Caco-2 (cell line): ENCODE measurements around the gene ARHGDIG. TPM values are rescaled to one million over a fixed set of nuclear protein-coding genes. Genes with fewer than 3 reads are reported as not detected.

Experiments used
- BruUV-seq: library from RNA; stranded (reverse); fragments of 400-500 nt; replicated peaks from 2 replicates; lab custom pipeline; 2021; lab: Mats Ljungman, UMichigan
- CTCF ChIA-PET: fragments of 300-600 bp; sonication (Branson Sonifier 250); formaldehyde crosslinking; loops from one replicate; lab custom pipeline; 2022; ENCODE audit warnings: antibody characterized with exemption; lab: Charles Lee
- POLR2A ChIA-PET: fragments of 300-600 bp; sonication (Branson Sonifier 250); formaldehyde crosslinking; loops from one replicate; lab custom pipeline; 2022; ENCODE audit warnings: antibody characterized with exemption; lab: Charles Lee
- DNase-seq, 2 experiments: peaks; one replicate each; pipeline versions ENCODE4 v3.0.0 to v3.0.0-alpha.2; 2020 to 2022
- H3K27me3 ChIP-seq: replicated peaks from 2 replicates; pipeline ENCODE4 v1.6.0; 2011; ENCODE audit warnings: low read length; ENCODE audit not compliant: control insufficient read depth, insufficient read depth
- H3K36me3 ChIP-seq: 2 replicates; pipeline ENCODE4 v1.5.1; 2011; ENCODE audit warnings: low read length; ENCODE audit not compliant: control insufficient read depth, insufficient read depth
- H3K4me1 ChIP-seq: fragments of 250-450 bp; sonication (Bioruptor Pico); 2 replicates; pipeline ENCODE4 v1.5.1; 2020; ENCODE audit warnings: mild to moderate bottlenecking
- H3K4me3 ChIP-seq: 2 replicates; pipeline ENCODE4 v1.5.1; 2011; ENCODE audit warnings: low read depth, mild to moderate bottlenecking, control low read depth, low read length
- H3K9me3 ChIP-seq: fragments of 250-450 bp; sonication (Bioruptor Pico); 2 replicates; pipeline ENCODE4 v1.5.1; 2020; ENCODE audit warnings: mild to moderate bottlenecking, moderate library complexity
- H3K27ac Mint-ChIP-seq: one replicate; pipeline ENCODE4 v1.8.0; 2022; ENCODE audit warnings: mixed read lengths; ENCODE audit not compliant: unreplicated experiment
- H3K27me3 Mint-ChIP-seq: one replicate; pipeline ENCODE4 v1.8.0; 2022; ENCODE audit warnings: mixed read lengths; ENCODE audit not compliant: insufficient read depth, unreplicated experiment
- H3K36me3 Mint-ChIP-seq: one replicate; pipeline ENCODE4 v1.8.0; 2022; ENCODE audit warnings: mild to moderate bottlenecking, mixed read lengths; ENCODE audit not compliant: insufficient read depth, unreplicated experiment
- H3K4me1 Mint-ChIP-seq: one replicate; pipeline ENCODE4 v1.8.0; 2022; ENCODE audit warnings: low read depth, mixed read lengths; ENCODE audit not compliant: unreplicated experiment
- H3K4me3 Mint-ChIP-seq: one replicate; pipeline ENCODE4 v1.8.0; 2022; ENCODE audit warnings: mild to moderate bottlenecking, moderate library complexity, mixed read lengths; ENCODE audit not compliant: unreplicated experiment
- H3K9me3 Mint-ChIP-seq: one replicate; pipeline ENCODE4 v1.8.0; 2022; ENCODE audit warnings: mixed read lengths; ENCODE audit not compliant: unreplicated experiment
- intact Hi-C: fragments of 100-400 bp; cut with micrococcal nuclease; formaldehyde crosslinking; loops from one replicate; pipeline ENCODE4 v1.10.0; 2022; ENCODE audit not compliant: unreplicated experiment
- total RNA-seq: library from RNA; stranded (reverse); gene quantifications from 2 replicates; pipeline ENCODE4 v1.2.3, GENCODE V29; 2022
- TF ChIP-seq, protein P1 (sequence below), 2 experiments: fragments of 200-600 bp in 1 of 2; IDR thresholded peaks; 1 replicate in 1 of 2; 2 replicates in 1 of 2; pipeline versions ENCODE4 v1.5.1 to v1.8.0; 2011 to 2022; ENCODE audit warnings: antibody characterized with exemption in 1 of 2, control low read depth in 1 of 2, inconsistent platforms in 1 of 2, low read depth in 1 of 2, low read length in 1 of 2, mild to moderate bottlenecking in 1 of 2, moderate library complexity in 1 of 2; ENCODE audit not compliant: insufficient read depth in 1 of 2, severe bottlenecking in 1 of 2, unreplicated experiment in 1 of 2

The ARHGDIG gene
- total RNA-seq, 1 experiment from 2014 or later: 2.1 TPM

DNA sequence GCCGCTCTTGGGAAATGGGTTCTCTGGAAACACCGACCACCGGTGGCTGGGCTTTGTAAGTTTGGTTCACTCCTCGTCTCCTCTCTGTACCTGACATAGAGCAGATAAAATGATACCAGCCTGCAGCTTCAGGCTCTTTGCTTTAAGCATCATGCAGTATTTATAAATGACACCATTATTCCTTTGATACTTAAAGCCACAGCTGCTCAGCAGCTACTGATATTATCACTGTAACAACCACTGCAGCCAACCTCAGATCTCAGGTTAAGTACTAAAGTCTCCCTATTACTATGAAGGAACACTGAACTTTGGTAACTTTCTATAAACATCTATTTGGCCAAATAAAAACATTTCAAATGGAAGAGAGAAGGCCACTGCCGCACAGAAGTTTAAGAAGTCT, 37.2 kb downstream of the ARHGDIG start:
- H3K9me3 Mint-ChIP-seq: no peaks in the 10 kb centered on the region
- TF ChIP-seq, protein P1, sequence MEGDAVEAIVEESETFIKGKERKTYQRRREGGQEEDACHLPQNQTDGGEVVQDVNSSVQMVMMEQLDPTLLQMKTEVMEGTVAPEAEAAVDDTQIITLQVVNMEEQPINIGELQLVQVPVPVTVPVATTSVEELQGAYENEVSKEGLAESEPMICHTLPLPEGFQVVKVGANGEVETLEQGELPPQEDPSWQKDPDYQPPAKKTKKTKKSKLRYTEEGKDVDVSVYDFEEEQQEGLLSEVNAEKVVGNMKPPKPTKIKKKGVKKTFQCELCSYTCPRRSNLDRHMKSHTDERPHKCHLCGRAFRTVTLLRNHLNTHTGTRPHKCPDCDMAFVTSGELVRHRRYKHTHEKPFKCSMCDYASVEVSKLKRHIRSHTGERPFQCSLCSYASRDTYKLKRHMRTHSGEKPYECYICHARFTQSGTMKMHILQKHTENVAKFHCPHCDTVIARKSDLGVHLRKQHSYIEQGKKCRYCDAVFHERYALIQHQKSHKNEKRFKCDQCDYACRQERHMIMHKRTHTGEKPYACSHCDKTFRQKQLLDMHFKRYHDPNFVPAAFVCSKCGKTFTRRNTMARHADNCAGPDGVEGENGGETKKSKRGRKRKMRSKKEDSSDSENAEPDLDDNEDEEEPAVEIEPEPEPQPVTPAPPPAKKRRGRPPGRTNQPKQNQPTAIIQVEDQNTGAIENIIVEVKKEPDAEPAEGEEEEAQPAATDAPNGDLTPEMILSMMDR (IDR thresholded peaks at IDR 0.05; ENCODE audit: insufficient read depth in 1 of 2, low read depth in 1 of 2, low read length in 1 of 2, severe bottlenecking in 1 of 2, unreplicated experiment in 1 of 2): no peak
- no peaks in the 10 kb centered on the region for H3K4me1 Mint-ChIP-seq
- H3K4me3 Mint-ChIP-seq: no peak overlapping the region
- H3K9me3 ChIP-seq: no peaks in the 10 kb centered on the region
- intact Hi-C loops: no loop called here
- H3K4me1 ChIP-seq: no peaks in the 10 kb centered on the region
- POLR2A ChIA-PET: no interaction called here
- H3K27me3 ChIP-seq: no peaks in the 10 kb centered on the region
- CTCF ChIA-PET: no interaction called here
- DNase-seq: no peak
- H3K36me3 ChIP-seq: no peaks in the 10 kb centered on the region; the same call in 1 of the 2 replicates
- H3K36me3 Mint-ChIP-seq: peaks cover 35% of the 10 kb centered on the region
- no peak overlapping the region for H3K4me3 ChIP-seq
- H3K27ac Mint-ChIP-seq: no peak overlapping the region
- no peaks in the 10 kb centered on the region for H3K27me3 Mint-ChIP-seq
- BruUV-seq: no TSS peak

DNA sequence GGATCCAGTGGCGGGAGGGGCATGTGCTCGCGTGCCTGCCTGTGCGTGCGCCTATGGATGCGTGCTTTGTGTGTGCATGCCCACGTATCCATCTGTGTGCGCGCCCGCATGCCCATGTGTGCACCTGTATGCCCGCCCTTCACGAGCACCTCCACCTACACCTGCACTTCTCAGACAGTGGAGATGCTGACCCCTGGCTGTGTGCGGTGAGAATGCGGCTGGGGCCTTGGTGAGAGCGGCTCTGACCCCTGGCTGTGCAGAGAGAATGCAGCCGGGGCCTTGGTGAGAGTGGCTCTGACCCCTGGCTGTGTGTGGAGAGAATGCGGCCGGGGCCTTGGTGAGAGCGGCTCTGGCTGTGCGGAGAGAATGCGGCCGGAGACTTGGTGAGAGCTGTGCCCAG, 38.2 kb downstream of the ARHGDIG start:
- intact Hi-C loops: no loop called here
- Histone ChIP-seq H3K36me3 (no peaks in the 10 kb centered on the region; the same call in 1 of the 2 replicates), H3K27me3 (no peaks in the 10 kb centered on the region), H3K4me3 (no peak overlapping the region), H3K9me3 (no peaks in the 10 kb centered on the region), H3K4me1 (no peaks in the 10 kb centered on the region)
- POLR2A ChIA-PET: interaction anchor here (0.6 kb wide), 1 partner anchor 34 kb away, joined by 3 read pairs; the partner anchor contains the start of gene AXIN1
- Mint-ChIP-seq H3K4me1 (no peaks in the 10 kb centered on the region), H3K27me3 (no peaks in the 10 kb centered on the region), H3K4me3 (no peak overlapping the region), H3K9me3 (no peaks in the 10 kb centered on the region), H3K36me3 (peaks cover 34% of the 10 kb centered on the region), H3K27ac (no peak overlapping the region)
- no TSS peak for BruUV-seq
- peak in 1 of 2 experiments; percentile 57 for DNase-seq
- TF ChIP-seq, protein P1 (IDR thresholded peaks at IDR 0.05; ENCODE audit: insufficient read depth in 1 of 2, low read depth in 1 of 2, low read length in 1 of 2, severe bottlenecking in 1 of 2, unreplicated experiment in 1 of 2): peak; percentile 21 to 42
- CTCF ChIA-PET: interaction anchor here (0.5 to 0.6 kb wide), 2 partner anchors 10 to 79 kb away, joined by 3 to 4 read pairs; no protein-coding TSS in a partner anchor

DNA sequence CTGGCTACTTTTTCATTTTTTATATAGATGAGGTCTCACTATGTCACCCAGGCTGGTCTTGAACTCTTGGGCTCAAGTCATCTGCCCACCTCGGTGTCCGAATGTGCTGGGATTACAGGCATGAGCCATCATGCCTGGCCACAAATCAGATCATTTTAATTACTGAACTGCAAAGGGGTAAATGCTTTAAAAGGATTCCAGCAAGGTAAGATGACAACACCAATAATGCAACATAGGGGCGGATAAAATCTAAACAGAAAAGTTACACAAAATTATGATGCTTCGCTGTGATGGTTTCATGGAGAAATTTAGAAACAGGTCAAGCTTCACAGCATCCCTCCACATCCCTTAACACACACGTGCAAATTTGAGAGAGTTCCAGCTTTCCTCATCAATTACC, 39.8 kb downstream of the ARHGDIG start:
- H3K4me1 ChIP-seq: no peaks in the 10 kb centered on the region
- no peak overlapping the region for H3K27ac Mint-ChIP-seq
- H3K36me3 Mint-ChIP-seq: peaks cover 26% of the 10 kb centered on the region
- TF ChIP-seq, protein P1 (IDR thresholded peaks at IDR 0.05; ENCODE audit: insufficient read depth in 1 of 2, low read depth in 1 of 2, low read length in 1 of 2, severe bottlenecking in 1 of 2, unreplicated experiment in 1 of 2): no peak
- no peaks in the 10 kb centered on the region for H3K27me3 Mint-ChIP-seq
- no peaks in the 10 kb centered on the region for H3K27me3 ChIP-seq
- intact Hi-C loops: no loop called here
- ChIA-PET POLR2A (no interaction called here), CTCF (no interaction called here)
- no TSS peak for BruUV-seq
- no peaks in the 10 kb centered on the region for H3K9me3 ChIP-seq
- no peak overlapping the region for H3K4me3 Mint-ChIP-seq
- DNase-seq: no peak
- H3K36me3 ChIP-seq: no peaks in the 10 kb centered on the region; the same call in 1 of the 2 replicates
- H3K4me3 ChIP-seq: no peak overlapping the region
- H3K9me3 Mint-ChIP-seq: no peaks in the 10 kb centered on the region
- no peaks in the 10 kb centered on the region for H3K4me1 Mint-ChIP-seq
